Stomach (tissue), 4 donors: ENCODE data around the gene RSBN1L.

Source experiments
- CTCF ChIP-seq, 7 experiments: fragments of 450-650 bp in 4 of 7; fragments of 200-600 bp in 3 of 7; sonication (generic) in 3 of 7; IDR thresholded peaks; one replicate each; pipeline ENCODE4 v1.5.1; 2016 to 2019; ENCODE audit warnings: antibody characterized with exemption in 7 of 7, control low read depth in 2 of 7, mild to moderate bottlenecking in 1 of 7
- EP300 ChIP-seq: sonication (generic); formaldehyde crosslinking; IDR thresholded peaks from one replicate; pipeline ENCODE4 v1.6.1; 2017; ENCODE audit warnings: antibody characterized with exemption

GRCh38 chr7:77727936-77728701 lies 31.9 kb downstream of the RSBN1L start:
- TF ChIP-seq CTCF (IDR thresholded peaks at IDR 0.05) (no peak), EP300 (no peak)
